AG04450 (cell line): ENCODE measurements around the gene IFI35. TPM values are rescaled to one million over a fixed set of nuclear protein-coding genes. Genes with fewer than 3 reads are reported as not detected.
"Not testable (repeated sequence)": the region's sequence is repeated elsewhere in the genome, so short reads cannot be mapped to it uniquely, and the experiment has no call there.

Experiments used
- CTCF ChIA-PET: fragments of 300-600, 350-600 bp; formaldehyde crosslinking; extraction: SDS; loops from one replicate; lab custom pipeline; 2022; ENCODE audit warnings: antibody characterized with exemption, inconsistent platforms; lab: Charles Lee
- POLR2A ChIA-PET: fragments of 350-600 bp; formaldehyde crosslinking; extraction: SDS; loops from one replicate; lab custom pipeline; 2021; ENCODE audit warnings: antibody characterized with exemption, inconsistent platforms; lab: Yijun Ruan, JAX
- DNase-seq: peaks from one replicate; pipeline ENCODE4 v3.0.0-alpha.2; 2011; ENCODE audit warnings: low read depth, low spot score
- H3K27ac ChIP-seq: one replicate; pipeline ENCODE4 v1.5.1; 2012; ENCODE audit warnings: low read depth, low read length, control low read depth
- H3K27me3 ChIP-seq: one replicate; pipeline ENCODE4 v1.6.0; 2012; ENCODE audit warnings: low read length; ENCODE audit not compliant: control insufficient read depth, insufficient read depth
- H3K4me3 ChIP-seq: 2 replicates; pipeline ENCODE4 v1.5.1; 2011; ENCODE audit warnings: mild to moderate bottlenecking, low read depth, low read length, control low read depth
- H3K9me3 ChIP-seq: 2 replicates; pipeline ENCODE4 v1.5.1; 2012; ENCODE audit warnings: low read length; ENCODE audit not compliant: control insufficient read depth, insufficient read depth
- polyA plus RNA-seq: library from polyadenylated mRNA; depleted of rRNA; stranded (reverse); fragments of >200 nt; gene quantifications from 2 replicates; pipeline ENCODE4 v1.2.3, GENCODE V29; 2011
- TF ChIP-seq, protein P1 (sequence below): IDR thresholded peaks from 2 replicates; pipeline ENCODE4 v1.5.1; 2011; ENCODE audit warnings: low read depth, low read length, control low read depth, inconsistent platforms

The IFI35 gene
- polyA plus RNA-seq, 1 experiment, result 24.1 TPM

DNA sequence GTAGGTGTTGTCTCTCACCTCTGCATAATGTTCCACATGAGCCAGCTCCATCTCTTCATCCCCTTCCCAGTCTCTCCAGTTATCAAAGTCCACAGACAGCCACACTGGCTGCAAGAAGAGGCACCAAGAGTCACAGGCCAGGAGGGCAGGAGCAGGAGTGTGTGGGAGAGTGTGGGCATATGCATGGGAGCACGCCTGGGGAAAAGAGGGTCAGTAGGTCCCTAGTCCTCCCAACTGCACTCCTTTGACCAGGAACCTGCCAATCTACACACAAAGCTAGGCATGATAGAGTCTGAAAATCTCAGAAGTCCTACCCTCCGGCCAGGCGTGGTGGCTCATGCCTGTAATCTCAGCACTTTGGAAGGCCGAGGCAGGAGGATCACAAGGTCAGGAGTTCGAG lies 35.0 kb upstream of the IFI35 start:
- Histone ChIP-seq H3K27ac (no peak overlapping the region), H3K9me3 (no peaks in the 10 kb centered on the region), H3K4me3 (no peak overlapping the region), H3K27me3 (no peaks in the 10 kb centered on the region)
- no peak for DNase-seq
- ChIA-PET POLR2A (no interaction called here), CTCF (no interaction called here)
- TF ChIP-seq, protein P1, sequence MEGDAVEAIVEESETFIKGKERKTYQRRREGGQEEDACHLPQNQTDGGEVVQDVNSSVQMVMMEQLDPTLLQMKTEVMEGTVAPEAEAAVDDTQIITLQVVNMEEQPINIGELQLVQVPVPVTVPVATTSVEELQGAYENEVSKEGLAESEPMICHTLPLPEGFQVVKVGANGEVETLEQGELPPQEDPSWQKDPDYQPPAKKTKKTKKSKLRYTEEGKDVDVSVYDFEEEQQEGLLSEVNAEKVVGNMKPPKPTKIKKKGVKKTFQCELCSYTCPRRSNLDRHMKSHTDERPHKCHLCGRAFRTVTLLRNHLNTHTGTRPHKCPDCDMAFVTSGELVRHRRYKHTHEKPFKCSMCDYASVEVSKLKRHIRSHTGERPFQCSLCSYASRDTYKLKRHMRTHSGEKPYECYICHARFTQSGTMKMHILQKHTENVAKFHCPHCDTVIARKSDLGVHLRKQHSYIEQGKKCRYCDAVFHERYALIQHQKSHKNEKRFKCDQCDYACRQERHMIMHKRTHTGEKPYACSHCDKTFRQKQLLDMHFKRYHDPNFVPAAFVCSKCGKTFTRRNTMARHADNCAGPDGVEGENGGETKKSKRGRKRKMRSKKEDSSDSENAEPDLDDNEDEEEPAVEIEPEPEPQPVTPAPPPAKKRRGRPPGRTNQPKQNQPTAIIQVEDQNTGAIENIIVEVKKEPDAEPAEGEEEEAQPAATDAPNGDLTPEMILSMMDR, result no peak

- H3K27ac ChIP-seq, H3K9me3 ChIP-seq, POLR2A ChIA-PET, H3K27me3 ChIP-seq, CTCF ChIA-PET, H3K4me3 ChIP-seq, DNase-seq: not testable (repeated sequence)
These were observed 33.3 kb upstream of the IFI35 start for GRCh38 chr17:42973323-42973722.

- Histone ChIP-seq H3K9me3 (no peaks in the 10 kb centered on the region), H3K4me3 (no peak overlapping the region), H3K27me3 (no peaks in the 10 kb centered on the region), H3K27ac (no peak overlapping the region)
- CTCF ChIA-PET, result interaction anchor here (1.7 kb wide), 1 partner anchor 23 kb away, joined by 3 read pairs; the partner anchor contains the start of gene RPL27
- DNase-seq, result no peak
- POLR2A ChIA-PET, result no interaction called here
- TF ChIP-seq, protein P1, result no peak
These were observed 31.3 kb upstream of the IFI35 start for GRCh38 chr17:42975265-42975664.

DNA sequence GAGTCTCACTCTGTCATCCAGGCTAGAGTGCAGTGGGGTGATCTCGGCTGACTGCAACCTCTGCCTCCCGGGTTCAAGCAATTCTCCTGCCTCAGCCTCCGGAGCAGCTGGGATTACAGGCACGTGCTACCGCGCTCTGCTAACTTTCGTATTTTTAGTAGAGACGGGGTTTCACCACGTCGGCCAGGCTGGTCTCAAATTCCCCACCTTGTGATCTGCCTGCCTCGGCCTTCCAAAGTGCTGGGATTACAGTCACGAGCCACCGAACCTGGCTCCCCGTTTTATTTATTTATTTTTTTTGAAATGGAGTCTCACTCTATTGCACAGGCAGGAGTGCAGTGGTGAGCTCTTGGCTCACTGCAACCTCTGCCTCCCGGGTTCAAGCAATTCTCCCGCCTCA lies 30.9 kb upstream of the IFI35 start:
- not testable (repeated sequence) for DNase-seq, H3K27ac ChIP-seq, H3K9me3 ChIP-seq, H3K27me3 ChIP-seq, H3K4me3 ChIP-seq
- ChIA-PET CTCF (interaction anchor here (1.7 kb wide), 1 partner anchor 23 kb away, joined by 3 read pairs; the partner anchor contains the start of gene RPL27), POLR2A (interaction anchor here (1.1 kb wide), 1 partner anchor 11 kb away, joined by 5 read pairs; no protein-coding TSS in a partner anchor)

GRCh38 chr17:42979511-42980273 lies 26.9 kb upstream of the IFI35 start, which contains the start of gene PTGES3L:
Gene PTGES3L (minus strand): TSS chr17:42980080. CDS start chr17:42980053, 27 bp downstream.
- peak within 1 kb of the TSS; percentile 87 for H3K4me3 ChIP-seq
- H3K9me3 ChIP-seq, result no peaks in the 10 kb centered on the region; the same call in 1 of the 2 replicates
- no peaks in the 10 kb centered on the region for H3K27me3 ChIP-seq
- peak within 1 kb of the TSS; percentile 52 for H3K27ac ChIP-seq
- TF ChIP-seq, protein P1, result no peak
- POLR2A ChIA-PET, result interaction anchor here (1.5 kb wide), 1 partner anchor 18 kb away, joined by 7 read pairs; the partner anchor contains the start of gene RPL27
- no peak for DNase-seq
- CTCF ChIA-PET, result interaction anchor here (1.3 to 1.4 kb wide), 2 partner anchors 18 to 137 kb away, joined by 5 to 6 read pairs; partner anchors contain the start of gene RPL27
